Ishikawa (cell line): ENCODE data around the gene CDH23.

Experiments
- CEBPB ChIP-seq: IDR thresholded peaks from 2 replicates; pipeline ENCODE4 v1.6.1; 2012
- CREB1 ChIP-seq: IDR thresholded peaks from 2 replicates; pipeline ENCODE4 v1.6.1; 2012; ENCODE audit warnings: low read depth
- EGR1 ChIP-seq: IDR thresholded peaks from 2 replicates; pipeline ENCODE4 v1.6.1; 2012
- EP300 ChIP-seq: IDR thresholded peaks from 2 replicates; pipeline ENCODE4 v1.6.1; 2012; ENCODE audit warnings: borderline replicate concordance
- FOXM1 ChIP-seq: IDR thresholded peaks from 2 replicates; pipeline ENCODE4 v1.6.1; 2012; ENCODE audit warnings: low read depth, borderline replicate concordance
- MAX ChIP-seq: IDR thresholded peaks from 2 replicates; pipeline ENCODE4 v1.6.1; 2012
- NFIC ChIP-seq: IDR thresholded peaks from 2 replicates; pipeline ENCODE4 v1.6.1; 2012
- RAD21 ChIP-seq: IDR thresholded peaks from 2 replicates; pipeline ENCODE4 v1.6.1; 2012; ENCODE audit warnings: low read depth
- TAF1 ChIP-seq: IDR thresholded peaks from 2 replicates; pipeline ENCODE4 v1.6.1; 2012; ENCODE audit warnings: low read depth, mild to moderate bottlenecking
- TCF12 ChIP-seq: IDR thresholded peaks from 2 replicates; pipeline ENCODE4 v1.6.1; 2012; ENCODE audit warnings: low read depth
- TEAD4 ChIP-seq: IDR thresholded peaks from 2 replicates; pipeline ENCODE4 v1.6.1; 2012
- YY1 ChIP-seq: IDR thresholded peaks from 2 replicates; pipeline ENCODE4 v1.6.1; 2012; ENCODE audit warnings: low read depth
- ZBTB7A ChIP-seq: IDR thresholded peaks from 2 replicates; pipeline ENCODE4 v1.6.1; 2012; ENCODE audit warnings: low read depth
- TF ChIP-seq, protein P1 (sequence below): IDR thresholded peaks from 2 replicates; pipeline ENCODE4 v1.6.1; 2012
- TF ChIP-seq, protein P2 (sequence below): IDR thresholded peaks from 2 replicates; pipeline ENCODE4 v1.6.1; 2012; ENCODE audit warnings: low read depth, mild to moderate bottlenecking

CDH23 gene

DNA sequence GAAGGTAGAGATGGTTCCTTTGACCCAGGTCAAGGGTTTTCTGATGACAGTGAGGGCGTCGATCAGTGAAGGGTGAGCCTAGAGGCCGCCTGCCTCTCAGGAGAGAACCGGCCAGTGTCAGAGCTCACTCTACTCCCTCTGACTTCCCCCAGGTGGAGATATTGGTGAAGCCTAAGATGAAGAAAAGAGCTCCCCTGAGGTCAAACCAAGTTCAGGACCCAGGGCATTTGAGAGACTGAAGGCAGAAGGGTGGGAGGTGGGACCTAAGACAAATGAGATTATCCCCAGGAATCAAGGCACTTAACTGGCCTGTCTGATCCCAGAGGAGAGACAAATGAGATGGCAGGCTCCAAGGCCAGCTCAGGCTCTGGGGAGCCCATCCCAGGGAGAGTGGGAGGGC lies 104.7 kb downstream of the CDH23 start:
- no peak for TF ChIP-seq TCF12
- TF ChIP-seq ZBTB7A, result no peak
- TF ChIP-seq EGR1, result no peak
- TF ChIP-seq, protein P1, sequence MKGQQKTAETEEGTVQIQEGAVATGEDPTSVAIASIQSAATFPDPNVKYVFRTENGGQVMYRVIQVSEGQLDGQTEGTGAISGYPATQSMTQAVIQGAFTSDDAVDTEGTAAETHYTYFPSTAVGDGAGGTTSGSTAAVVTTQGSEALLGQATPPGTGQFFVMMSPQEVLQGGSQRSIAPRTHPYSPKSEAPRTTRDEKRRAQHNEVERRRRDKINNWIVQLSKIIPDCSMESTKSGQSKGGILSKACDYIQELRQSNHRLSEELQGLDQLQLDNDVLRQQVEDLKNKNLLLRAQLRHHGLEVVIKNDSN, result no peak
- TF ChIP-seq, protein P2, sequence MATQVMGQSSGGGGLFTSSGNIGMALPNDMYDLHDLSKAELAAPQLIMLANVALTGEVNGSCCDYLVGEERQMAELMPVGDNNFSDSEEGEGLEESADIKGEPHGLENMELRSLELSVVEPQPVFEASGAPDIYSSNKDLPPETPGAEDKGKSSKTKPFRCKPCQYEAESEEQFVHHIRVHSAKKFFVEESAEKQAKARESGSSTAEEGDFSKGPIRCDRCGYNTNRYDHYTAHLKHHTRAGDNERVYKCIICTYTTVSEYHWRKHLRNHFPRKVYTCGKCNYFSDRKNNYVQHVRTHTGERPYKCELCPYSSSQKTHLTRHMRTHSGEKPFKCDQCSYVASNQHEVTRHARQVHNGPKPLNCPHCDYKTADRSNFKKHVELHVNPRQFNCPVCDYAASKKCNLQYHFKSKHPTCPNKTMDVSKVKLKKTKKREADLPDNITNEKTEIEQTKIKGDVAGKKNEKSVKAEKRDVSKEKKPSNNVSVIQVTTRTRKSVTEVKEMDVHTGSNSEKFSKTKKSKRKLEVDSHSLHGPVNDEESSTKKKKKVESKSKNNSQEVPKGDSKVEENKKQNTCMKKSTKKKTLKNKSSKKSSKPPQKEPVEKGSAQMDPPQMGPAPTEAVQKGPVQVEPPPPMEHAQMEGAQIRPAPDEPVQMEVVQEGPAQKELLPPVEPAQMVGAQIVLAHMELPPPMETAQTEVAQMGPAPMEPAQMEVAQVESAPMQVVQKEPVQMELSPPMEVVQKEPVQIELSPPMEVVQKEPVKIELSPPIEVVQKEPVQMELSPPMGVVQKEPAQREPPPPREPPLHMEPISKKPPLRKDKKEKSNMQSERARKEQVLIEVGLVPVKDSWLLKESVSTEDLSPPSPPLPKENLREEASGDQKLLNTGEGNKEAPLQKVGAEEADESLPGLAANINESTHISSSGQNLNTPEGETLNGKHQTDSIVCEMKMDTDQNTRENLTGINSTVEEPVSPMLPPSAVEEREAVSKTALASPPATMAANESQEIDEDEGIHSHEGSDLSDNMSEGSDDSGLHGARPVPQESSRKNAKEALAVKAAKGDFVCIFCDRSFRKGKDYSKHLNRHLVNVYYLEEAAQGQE, result no peak
- no peak for TF ChIP-seq EP300
- no peak for TF ChIP-seq CREB1

- TF ChIP-seq, protein P1, result no peak
- TF ChIP-seq NFIC, result no peak
- no peak for TF ChIP-seq YY1
- no peak for TF ChIP-seq CEBPB
- TF ChIP-seq EP300, result no peak
- TF ChIP-seq CREB1, result no peak
- TF ChIP-seq TCF12, result no peak
- no peak for TF ChIP-seq TEAD4
- no peak for TF ChIP-seq RAD21
- TF ChIP-seq EGR1, result no peak
- TF ChIP-seq ZBTB7A, result no peak
- no peak for TF ChIP-seq FOXM1
- TF ChIP-seq, protein P2, result no peak
- no peak for TF ChIP-seq MAX
- no peak for TF ChIP-seq TAF1
Measured at GRCh38 chr10:71502190-71502589, 105.5 kb downstream of the CDH23 start.

- TF ChIP-seq TCF12, result no peak
- TF ChIP-seq ZBTB7A, result no peak
- TF ChIP-seq MAX, result no peak
- no peak for TF ChIP-seq RAD21
- no peak for TF ChIP-seq TEAD4
- TF ChIP-seq NFIC, result no peak
- no peak for TF ChIP-seq FOXM1
- TF ChIP-seq EGR1, result no peak
- TF ChIP-seq EP300, result no peak
- TF ChIP-seq, protein P1, result no peak
- TF ChIP-seq CREB1, result no peak
- no peak for TF ChIP-seq YY1
- TF ChIP-seq, protein P2, result no peak
- TF ChIP-seq TAF1, result no peak
- TF ChIP-seq CEBPB, result no peak
Measured at GRCh38 chr10:71502851-71503250, 106.1 kb downstream of the CDH23 start.

DNA sequence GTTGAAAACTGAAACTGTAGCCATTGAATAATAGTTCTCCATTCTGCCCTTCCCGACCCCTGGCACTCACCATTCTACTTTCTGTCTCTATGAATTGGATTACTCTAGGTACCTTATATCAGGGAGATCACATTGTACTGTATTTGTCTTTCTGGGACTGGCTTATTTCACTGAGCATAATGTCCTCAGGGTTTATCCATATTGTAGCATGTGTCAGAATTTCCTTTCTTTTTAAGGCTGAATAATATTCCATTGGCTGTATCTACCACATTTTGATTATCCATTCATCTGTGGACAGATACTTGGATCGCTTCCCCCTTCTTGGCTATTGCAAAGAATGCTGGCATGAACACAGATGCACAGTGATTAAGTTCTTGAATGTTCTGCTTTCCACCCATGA lies 107.4 kb downstream of the CDH23 start:
- no peak for TF ChIP-seq EGR1
- TF ChIP-seq, protein P1, result no peak

- TF ChIP-seq, protein P1, result no peak
- no peak for TF ChIP-seq MAX
- TF ChIP-seq TCF12, result no peak
- TF ChIP-seq EP300, result no peak
- no peak for TF ChIP-seq CEBPB
- no peak for TF ChIP-seq YY1
- TF ChIP-seq TAF1, result no peak
- no peak for TF ChIP-seq TEAD4
- TF ChIP-seq EGR1, result no peak
- no peak for TF ChIP-seq CREB1
- TF ChIP-seq FOXM1, result no peak
- no peak for TF ChIP-seq NFIC
Measured at GRCh38 chr10:71504570-71504969, 107.8 kb downstream of the CDH23 start.
